Peyer's patch (tissue), 4 donors: Measurements from ENCODE around the gene LYPD6B.

Experiments used
- CTCF ChIP-seq, 6 experiments: fragments of 450-650 bp in 4 of 6; fragments of 200-600 bp in 2 of 6; sonication (generic) in 1 of 6; IDR thresholded peaks; one replicate each; pipeline ENCODE4 v1.5.1; 2017 to 2019; ENCODE audit warnings: antibody characterized with exemption in 6 of 6, mild to moderate bottlenecking in 3 of 6, moderate library complexity in 1 of 6
- POLR2A ChIP-seq, 2 donors: fragments of 450-650 bp; IDR thresholded peaks; one replicate each; pipeline ENCODE4 v1.5.1; 2017; ENCODE audit warnings: antibody characterized with exemption in 2 of 2, mild to moderate bottlenecking in 2 of 2, moderate library complexity in 2 of 2

- TF ChIP-seq CTCF (IDR thresholded peaks at IDR 0.05) (peak in 4 of 6 experiments; percentile 10 to 35 (median 22)), POLR2A (IDR thresholded peaks at IDR 0.05) (no peak)
These were observed 49.3 kb downstream of the LYPD6B start for GRCh38 chr2:149087751-149088150.
